Prostate gland (tissue), 2 donors: Measurements from ENCODE around the gene C1orf210. TPM values are rescaled to one million over a fixed set of nuclear protein-coding genes. Genes with fewer than 3 reads are reported as not detected.

Experiments
- DNase-seq: peaks from one replicate; pipeline ENCODE4 v3.0.0-alpha.2; 2019; ENCODE audit warnings: low spot score
- H3K27ac ChIP-seq, 2 donors: fragments of 200-600 bp; sonication (generic); 2 replicates each; pipeline ENCODE4 v1.5.1; 2017 to 2019
- H3K27me3 ChIP-seq: fragments of 200-600 bp; sonication (generic); replicated peaks from 2 replicates; pipeline ENCODE4 v1.5.1; 2019; ENCODE audit not compliant: insufficient read depth
- H3K36me3 ChIP-seq, 2 donors: fragments of 200-600 bp; sonication (generic); 1 replicate in 1 of 2; 2 replicates in 1 of 2; pipeline versions ENCODE4 v1.5.1 to v1.8.1; 2017 to 2019
- H3K4me1 ChIP-seq: fragments of 200-600 bp; sonication (generic); replicated peaks from 2 replicates; pipeline ENCODE4 v1.5.1; 2019
- H3K4me3 ChIP-seq, 2 donors: fragments of 200-600 bp; sonication (generic); 2 replicates each; pipeline ENCODE4 v1.5.1; 2017 to 2019
- H3K9me3 ChIP-seq: fragments of 200-600 bp; sonication (generic); 2 replicates; pipeline ENCODE4 v1.5.1; 2017
- CTCF ChIP-seq, 4 experiments: fragments of 200-600 bp in 2 of 4; fragments of 450-650 bp in 2 of 4; sonication (generic) in 2 of 4; IDR thresholded peaks; 1 replicate in 3 of 4; 2 replicates in 1 of 4; pipeline ENCODE4 v1.5.1; 2016 to 2019; ENCODE audit warnings: antibody characterized with exemption in 4 of 4, mild to moderate bottlenecking in 2 of 4, moderate library complexity in 2 of 4
- POLR2A ChIP-seq: fragments of 450-650 bp; IDR thresholded peaks from one replicate; pipeline ENCODE4 v1.6.1; 2016; ENCODE audit warnings: antibody characterized with exemption, mild to moderate bottlenecking
- POLR2AphosphoS5 ChIP-seq: sonication (generic); formaldehyde crosslinking; IDR thresholded peaks from one replicate; pipeline ENCODE4 v1.6.1; 2017; ENCODE audit warnings: antibody characterized with exemption
- WGBS: methylation state at CpG from one replicate; pipeline ENCODE4 v1.1.5; 2018; 5-methylcytosine and 5-hydroxymethylcytosine counted together
- intact Hi-C: fragments of 100-400 bp; cut with DNase I; formaldehyde crosslinking; loops from one replicate; pipeline ENCODE4 v1.14.2; 2022
- total RNA-seq, 2 donors: library from RNA; depleted of rRNA; stranded (reverse); fragments of >200 nt; gene quantifications; one replicate each; pipeline ENCODE4 v1.1.0, GENCODE V29; 2016

C1orf210 gene
- total RNA-seq, 2 donors from 2014 or later = 5.5 to 21.7 TPM

- DNase-seq = no peak
- no peak overlapping the region for H3K27ac ChIP-seq
- no peaks in the 10 kb centered on the region for H3K36me3 ChIP-seq
- no peak for TF ChIP-seq POLR2A
- TF ChIP-seq CTCF (IDR thresholded peaks at IDR 0.05) = no peak
- no peak for TF ChIP-seq POLR2AphosphoS5
- H3K27me3 ChIP-seq = no peaks in the 10 kb centered on the region
- WGBS = 77% methylated on average over 3 of the region's 3 CpGs
- intact Hi-C loops = no loop called here
- no peaks in the 10 kb centered on the region for H3K9me3 ChIP-seq
- no peak overlapping the region for H3K4me3 ChIP-seq
- H3K4me1 ChIP-seq = no peaks in the 10 kb centered on the region
These were observed 27.0 kb downstream of the C1orf210 start for GRCh38 chr1:43258370-43258769.

DNA sequence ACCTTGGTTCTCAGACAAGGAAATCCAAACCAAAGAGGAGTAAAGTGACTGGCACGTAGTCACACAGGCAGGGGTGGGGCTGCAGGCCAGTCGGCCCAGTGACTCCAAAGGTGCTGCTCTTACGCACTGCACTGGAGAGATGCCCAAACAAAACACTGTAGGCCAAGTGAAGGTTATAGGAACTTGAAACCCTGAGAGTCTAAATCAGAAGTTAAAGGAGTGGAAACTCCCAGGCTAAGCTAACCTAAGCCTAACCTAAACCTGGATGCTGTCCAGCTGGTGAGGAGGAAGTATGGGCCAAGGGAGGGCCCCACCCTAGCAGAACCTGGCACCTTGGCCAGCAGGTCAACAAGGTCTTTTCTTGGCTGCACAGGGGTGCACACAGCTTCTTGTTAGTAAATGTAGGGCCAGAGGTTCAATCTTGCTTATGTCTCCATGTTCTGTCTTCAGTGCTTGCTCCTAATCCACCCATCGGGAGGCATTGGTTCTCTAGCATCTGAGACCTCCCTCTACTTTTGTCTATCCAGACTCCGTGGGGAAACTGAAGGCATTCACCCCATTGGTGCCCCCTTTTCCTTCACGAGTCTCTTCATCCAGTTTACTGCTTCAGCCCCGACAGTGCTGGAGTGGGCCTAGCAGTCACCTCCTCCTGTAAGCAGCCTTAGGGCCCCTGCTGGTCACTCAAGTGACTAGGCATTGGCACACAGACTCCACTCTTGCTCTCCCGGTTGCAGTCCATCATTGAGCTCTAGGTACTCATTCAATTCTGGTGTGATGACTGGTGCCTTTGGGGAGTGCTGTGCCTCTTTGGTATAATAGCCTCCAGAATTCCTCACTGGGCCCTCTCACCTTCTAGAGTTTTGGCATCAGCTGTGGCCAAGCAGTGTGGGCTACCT lies 28.5 kb downstream of the C1orf210 start:
- H3K9me3 ChIP-seq = no peaks in the 10 kb centered on the region
- H3K4me3 ChIP-seq = no peak overlapping the region
- TF ChIP-seq CTCF (IDR thresholded peaks at IDR 0.05) (no peak), POLR2A (no peak), POLR2AphosphoS5 (no peak)
- DNase-seq = no peak
- no peaks in the 10 kb centered on the region for H3K27me3 ChIP-seq
- intact Hi-C loops = no loop called here
- no peak overlapping the region for H3K27ac ChIP-seq
- 68% methylated on average over 8 of the region's 8 CpGs for WGBS
- no peaks in the 10 kb centered on the region for H3K4me1 ChIP-seq
- no peaks in the 10 kb centered on the region for H3K36me3 ChIP-seq

DNA sequence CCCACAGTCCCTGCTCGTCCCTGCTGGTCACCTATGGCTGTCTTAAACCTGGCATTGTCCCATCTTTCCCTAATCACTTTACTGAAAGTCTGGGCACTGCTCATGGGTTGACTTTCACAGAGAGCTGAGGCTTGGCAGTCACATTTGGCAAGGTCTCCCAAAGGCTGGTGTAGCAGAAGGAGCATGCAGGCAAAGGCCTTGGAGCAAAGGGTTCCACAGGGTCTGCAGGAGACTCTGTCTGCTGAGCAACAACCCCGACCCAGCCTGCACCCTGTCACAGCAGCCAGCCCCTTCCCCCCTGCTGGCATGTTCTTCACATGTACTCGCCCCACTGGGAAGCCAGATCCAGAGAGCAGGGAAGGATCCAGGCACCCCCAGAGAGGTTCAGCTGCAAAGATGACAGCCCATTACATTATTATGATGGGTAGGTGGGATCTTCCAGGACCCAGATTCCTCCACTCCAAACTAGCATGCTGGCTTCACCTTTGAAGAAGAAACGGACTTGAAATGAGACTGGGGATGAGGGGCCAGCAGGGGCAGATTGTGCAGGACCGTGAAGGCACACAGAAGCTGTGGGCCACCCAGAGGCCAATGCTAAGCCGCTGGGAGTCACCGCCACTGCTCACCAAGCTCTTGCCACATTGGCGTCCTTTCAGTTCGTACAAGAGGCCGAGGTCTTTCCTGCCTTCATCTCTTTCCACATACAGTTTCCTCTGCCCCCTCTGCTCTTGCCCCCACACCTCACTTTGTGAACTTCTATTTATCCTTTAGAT lies 29.8 kb downstream of the C1orf210 start:
- no peak overlapping the region for H3K4me3 ChIP-seq
- intact Hi-C loops = no loop called here
- DNase-seq = no peak
- no peaks in the 10 kb centered on the region for H3K4me1 ChIP-seq
- no peaks in the 10 kb centered on the region for H3K27me3 ChIP-seq
- no peak overlapping the region for H3K27ac ChIP-seq
- TF ChIP-seq CTCF (IDR thresholded peaks at IDR 0.05) (no peak), POLR2A (no peak), POLR2AphosphoS5 (no peak)
- H3K9me3 ChIP-seq = no peaks in the 10 kb centered on the region
- H3K36me3 ChIP-seq = no peaks in the 10 kb centered on the region
- 72% methylated on average over 10 of the region's 10 CpGs for WGBS

DNA sequence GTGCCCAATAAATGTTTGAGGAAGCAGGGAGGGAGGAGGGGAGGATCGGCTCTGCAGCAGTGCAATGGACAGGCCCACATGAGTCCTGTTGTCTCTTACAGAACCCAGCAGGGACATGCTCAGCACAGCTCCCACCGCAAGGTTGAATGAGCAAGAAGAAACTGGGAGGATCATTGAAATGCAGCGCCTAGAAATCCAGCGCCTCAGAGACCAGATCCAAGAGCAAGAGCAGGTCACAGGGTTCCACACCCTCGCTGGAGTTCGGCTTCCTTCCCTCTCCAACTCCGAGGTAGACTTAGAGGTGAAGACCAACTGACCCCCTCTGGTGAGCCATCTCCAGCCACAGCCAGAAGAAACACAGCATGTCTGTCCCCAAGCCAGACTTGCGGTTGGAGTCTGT lies 31.5 kb downstream of the C1orf210 start:
- intact Hi-C loops = no loop called here
- H3K4me3 ChIP-seq = no peak overlapping the region
- H3K27ac ChIP-seq = no peak overlapping the region
- H3K36me3 ChIP-seq = no peaks in the 10 kb centered on the region
- H3K27me3 ChIP-seq = no peaks in the 10 kb centered on the region
- H3K4me1 ChIP-seq = no peaks in the 10 kb centered on the region
- no peak for DNase-seq
- no peaks in the 10 kb centered on the region for H3K9me3 ChIP-seq
- 86% methylated on average over 8 of the region's 8 CpGs for WGBS
- TF ChIP-seq CTCF (IDR thresholded peaks at IDR 0.05) (no peak), POLR2AphosphoS5 (no peak), POLR2A (no peak)
